ENCODE data around the gene VWCE.
"Not testable (repeated sequence)": the region's sequence is repeated elsewhere in the genome, so short reads cannot be mapped to it uniquely, and the experiment has no call there.

The VWCE gene

DNA sequence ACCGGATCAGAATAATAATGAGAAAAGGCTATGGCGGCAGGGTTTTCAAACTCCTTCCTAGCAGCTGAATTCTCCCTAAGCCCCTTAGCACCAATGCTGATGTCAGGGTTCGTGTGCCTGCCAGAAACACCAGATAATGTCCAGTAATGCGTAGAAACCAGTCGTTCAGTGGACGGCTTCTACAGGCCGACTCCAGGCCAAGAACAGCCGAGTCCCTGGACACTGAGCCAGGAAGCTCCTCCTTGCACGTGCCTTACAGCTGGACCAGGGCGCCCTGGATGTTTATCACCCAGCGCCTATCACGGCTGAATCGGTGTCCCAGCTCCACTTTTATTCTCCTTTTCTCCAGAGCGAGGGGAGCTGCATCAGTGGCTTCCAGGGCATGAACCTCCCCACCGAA, 64.1 kb downstream of the VWCE start:
- H3K27ac ChIP-seq, result not testable (repeated sequence)

GRCh38 chr11:61229458-61229857, 65.7 kb downstream of the VWCE start:
- H3K27ac ChIP-seq, result not testable (repeated sequence)

DNA sequence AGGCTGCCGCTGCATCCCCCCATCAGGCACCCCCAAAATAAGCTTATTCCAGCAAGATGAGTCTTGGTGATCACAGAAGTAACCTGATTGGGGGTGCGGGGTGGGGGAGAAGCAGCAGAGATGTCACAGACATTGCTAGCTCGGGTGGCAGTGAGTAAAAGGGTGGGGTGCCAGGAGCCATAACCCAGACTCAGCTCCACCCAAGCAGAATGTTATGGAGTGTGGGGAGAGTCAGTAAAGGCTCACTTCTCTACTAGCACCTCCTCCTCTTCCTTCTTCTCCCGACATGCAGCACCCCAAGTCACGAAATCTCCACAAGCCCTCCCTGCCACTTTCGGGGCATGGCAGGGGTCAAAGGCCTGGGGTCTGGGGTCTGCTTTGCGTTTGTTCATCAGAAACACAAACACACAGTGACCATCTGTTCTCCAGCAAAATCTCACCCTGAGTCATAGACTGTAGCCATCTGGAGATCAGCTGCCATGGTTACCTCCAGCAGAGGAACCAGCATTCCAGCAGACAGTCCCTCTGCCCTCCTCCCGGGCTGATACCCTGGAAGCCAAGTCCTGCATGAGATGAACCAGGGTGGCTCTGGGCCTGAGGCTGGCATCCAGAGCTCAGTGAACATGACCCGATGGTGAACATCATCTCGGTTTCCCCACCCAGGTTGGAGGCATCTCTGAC, 68.5 kb downstream of the VWCE start:
- H3K27ac ChIP-seq, result not testable (repeated sequence)

DNA sequence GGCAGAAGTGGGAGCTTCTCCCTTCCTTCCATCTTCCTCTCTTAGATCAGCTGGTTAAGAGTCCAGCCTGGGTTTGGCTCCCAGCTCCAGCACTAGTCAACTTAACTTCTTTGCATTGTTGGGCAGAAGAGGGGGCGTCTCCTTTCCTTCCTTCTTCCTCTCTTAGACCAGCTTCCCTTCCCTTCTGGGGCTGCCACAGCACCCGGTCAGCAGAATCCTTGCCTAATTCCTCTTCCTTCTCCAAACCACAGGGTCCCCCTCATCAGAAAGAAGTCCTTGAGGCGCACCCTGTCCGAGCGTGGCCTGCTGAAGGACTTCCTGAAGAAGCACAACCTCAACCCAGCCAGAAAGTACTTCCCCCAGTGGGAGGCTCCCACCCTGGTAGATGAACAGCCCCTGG, 72.4 kb downstream of the VWCE start:
- not testable (repeated sequence) for H3K27ac ChIP-seq

DNA sequence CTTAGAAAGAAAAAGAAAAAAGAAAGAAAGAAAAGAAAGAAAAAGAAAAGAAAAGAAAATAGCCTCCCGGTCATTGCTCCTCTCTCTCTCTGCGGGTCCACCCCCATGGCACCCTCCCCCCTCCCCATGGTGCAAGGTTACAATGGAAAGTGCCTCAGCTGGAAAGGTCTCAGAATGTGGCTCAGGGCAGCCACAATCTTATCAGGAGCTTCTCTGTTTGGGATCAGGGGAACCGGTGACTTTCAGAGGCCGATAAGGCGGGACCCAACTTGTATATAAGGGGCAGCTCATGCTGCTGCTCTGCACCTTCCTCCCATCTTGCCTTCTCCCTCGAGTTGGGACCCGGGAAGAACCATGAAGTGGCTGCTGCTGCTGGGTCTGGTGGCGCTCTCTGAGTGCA, 73.1 kb downstream of the VWCE start, which contains the start of gene PGA4:
TSS of gene PGA4 (plus strand) at position 301 of the 400 bp plus-strand sequence. CDS start at position 355, 54 bp downstream.
- not testable (repeated sequence) for H3K27ac ChIP-seq

- H3K27ac ChIP-seq, result not testable (repeated sequence)
These were observed 76.1 kb downstream of the VWCE start for GRCh38 chr11:61219016-61219415.

DNA sequence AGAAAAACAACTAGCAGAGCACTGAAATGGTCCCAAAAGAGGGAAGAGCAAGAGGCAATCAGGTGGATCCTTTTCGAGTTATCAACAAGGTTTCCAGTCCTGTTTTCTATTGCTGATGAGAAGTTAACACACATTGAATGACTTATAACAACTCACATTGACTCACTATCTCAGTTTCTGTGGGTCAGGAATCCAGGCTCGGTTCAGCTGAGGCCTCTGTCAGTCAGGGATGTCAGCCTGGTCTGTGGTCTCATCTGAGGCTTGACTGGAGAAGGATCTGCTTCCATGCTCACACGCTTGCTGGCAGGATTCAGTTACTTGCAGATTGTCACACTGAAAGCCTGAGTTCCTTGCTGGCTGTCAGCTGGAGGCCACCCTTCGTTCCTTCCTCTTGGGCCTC, 76.8 kb downstream of the VWCE start:
- not testable (repeated sequence) for H3K27ac ChIP-seq

DNA sequence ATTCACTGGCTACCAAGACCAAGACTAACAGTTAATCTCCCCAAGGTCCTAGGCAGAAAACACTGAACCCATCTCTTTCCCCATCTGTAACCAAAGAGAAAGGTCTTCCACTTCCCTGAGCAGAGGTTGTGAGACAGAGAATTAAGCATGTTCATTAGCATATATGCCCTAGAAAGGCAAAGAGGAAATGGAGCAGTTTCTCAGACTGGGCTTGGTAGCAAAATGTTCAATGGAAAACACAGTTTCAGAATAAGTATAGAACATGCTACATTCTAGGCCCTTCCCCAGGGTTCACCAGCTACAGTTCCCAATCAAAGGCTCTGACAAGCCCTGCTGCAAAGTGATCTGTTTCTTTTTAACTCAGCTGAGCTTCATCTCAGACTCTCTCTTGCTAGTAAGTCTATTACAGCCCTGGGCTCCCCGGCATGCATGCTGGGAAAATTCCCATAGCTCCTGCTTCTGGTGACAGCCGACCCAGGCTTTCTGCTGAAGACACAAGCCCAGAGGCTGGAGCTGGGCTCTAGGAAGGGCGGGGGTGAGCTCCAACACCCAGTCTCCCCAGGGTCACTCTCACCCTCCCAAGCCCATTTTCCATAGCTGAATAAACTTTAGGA, 81.3 kb downstream of the VWCE start:
- not testable (repeated sequence) for H3K27ac ChIP-seq

DNA sequence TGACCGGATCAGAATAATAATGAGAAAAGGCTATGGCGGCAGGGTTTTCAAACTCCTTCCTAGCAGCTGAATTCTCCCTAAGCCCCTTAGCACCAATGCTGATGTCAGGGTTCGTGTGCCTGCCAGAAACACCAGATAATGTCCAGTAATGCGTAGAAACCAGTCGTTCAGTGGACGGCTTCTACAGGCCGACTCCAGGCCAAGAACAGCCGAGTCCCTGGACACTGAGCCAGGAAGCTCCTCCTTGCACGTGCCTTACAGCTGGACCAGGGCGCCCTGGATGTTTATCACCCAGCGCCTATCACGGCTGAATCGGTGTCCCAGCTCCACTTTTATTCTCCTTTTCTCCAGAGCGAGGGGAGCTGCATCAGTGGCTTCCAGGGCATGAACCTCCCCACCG, 82.9 kb downstream of the VWCE start:
- not testable (repeated sequence) for H3K27ac ChIP-seq

- H3K27ac ChIP-seq, result not testable (repeated sequence)
These were observed 83.7 kb downstream of the VWCE start for GRCh38 chr11:61211327-61211952.

- H3K27ac ChIP-seq, result not testable (repeated sequence)
These were observed 84.5 kb downstream of the VWCE start for GRCh38 chr11:61210629-61211028.

Data from VCaP (cell line).